Measurements from ENCODE around the gene TBC1D8. TPM values are rescaled to one million over a fixed set of nuclear protein-coding genes. Genes with fewer than 3 reads are reported as not detected.

TBC1D8 gene
- total and polyA plus RNA-seq, 2 donors (not counting 1 experiment from before 2014, with no cell fraction given) = 1.7 to 15.7 TPM

DNA sequence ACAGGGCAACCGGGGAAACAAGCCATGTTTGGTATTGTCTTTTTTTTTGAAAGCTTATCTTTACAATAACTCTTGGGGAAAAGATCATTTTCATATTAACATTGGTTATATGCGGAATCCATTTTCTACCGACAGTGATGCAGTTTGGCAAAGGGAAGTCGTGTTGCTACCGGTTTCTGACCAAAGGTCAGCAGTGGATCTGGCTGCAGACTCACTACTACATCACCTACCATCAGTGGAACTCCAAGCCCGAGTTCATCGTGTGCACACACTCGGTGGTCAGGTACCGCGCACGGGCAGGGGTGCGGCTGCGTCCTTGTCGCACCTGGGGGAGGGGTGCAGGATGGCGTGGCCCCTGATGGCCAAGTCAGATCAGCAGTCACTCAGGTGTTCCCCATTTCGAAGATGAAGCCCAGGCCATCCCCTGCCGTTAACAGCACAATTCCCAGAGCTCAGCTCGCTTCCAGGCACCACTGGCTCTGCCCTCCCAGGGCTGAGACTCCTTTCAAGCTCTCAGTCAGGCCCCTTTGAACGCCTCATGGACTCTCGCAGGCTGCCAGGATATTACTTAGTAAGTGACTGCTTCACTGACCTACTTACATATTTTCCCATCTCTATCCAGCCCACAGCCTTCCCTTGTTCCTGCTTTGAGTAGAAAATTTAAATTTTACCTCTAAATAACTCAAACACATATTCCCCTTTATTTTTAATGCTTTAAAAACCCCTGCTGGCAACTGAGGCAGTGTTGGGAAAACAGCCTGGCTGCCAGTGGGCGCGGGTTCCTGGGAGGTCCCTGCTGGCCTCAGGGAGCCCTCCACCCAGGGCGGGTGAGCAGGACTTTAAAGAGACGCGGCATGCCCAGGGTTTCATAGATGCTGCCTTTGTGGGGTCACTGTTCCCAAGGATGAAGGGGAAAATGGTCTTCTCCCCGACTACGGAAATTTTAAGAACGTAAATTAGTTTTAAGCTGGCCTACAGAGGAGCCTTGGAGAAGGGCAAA is 182.7 kb downstream of the TBC1D8 start:
- Histone ChIP-seq H3K27me3 (replicated peaks in 1 of 4; ENCODE audit: control extremely low read depth in 1 of 4, control insufficient read depth in 3 of 4, insufficient read depth in 4 of 4, low read length in 3 of 4) (peaks cover 0 to 4% (median 0%) of the 10 kb centered on the region in 4 experiments), H3K36me3 (replicated peaks in 1 of 2; ENCODE audit: control extremely low read depth in 1 of 2, control insufficient read depth in 1 of 2, extremely low read depth in 1 of 2, insufficient read depth in 2 of 2, low read length in 1 of 2) (no peaks in the 10 kb centered on the region), H3K4me3 (ENCODE audit: control extremely low read depth in 1 of 5, extremely low read depth in 1 of 5, insufficient read depth in 1 of 5, low read depth in 2 of 5, low read length in 4 of 5) (no peak overlapping the region), H3K9ac (ENCODE audit: low read length) (no peak overlapping the region), H3K4me2 (replicated peaks; ENCODE audit: low read depth, low read length, poor library complexity, severe bottlenecking) (no peak overlapping the region), H3K4me1 (ENCODE audit: control insufficient read depth in 2 of 2, insufficient read depth in 2 of 2, low read length in 2 of 2) (no peaks in the 10 kb centered on the region), H3K27ac (ENCODE audit: low read length in 2 of 2) (no peak overlapping the region), H2AFZ (ENCODE audit: insufficient read depth, low read depth, low read length, poor library complexity, severe bottlenecking) (no peak overlapping the region), H3K79me2 (ENCODE audit: control insufficient read depth, insufficient read depth, low read length) (no peaks in the 10 kb centered on the region), H3K9me3 (ENCODE audit: control extremely low read depth in 1 of 3, control insufficient read depth in 2 of 3, insufficient read depth in 1 of 3, low read length in 2 of 3) (no peaks in the 10 kb centered on the region), H4K20me1 (ENCODE audit: control insufficient read depth, insufficient read depth, low read length, poor library complexity, severe bottlenecking) (no peaks in the 10 kb centered on the region)
- WGBS (ENCODE audit: insufficient coverage) = 93% methylated on average over 26 of the region's 28 CpGs
- H3K4me3 Mint-ChIP-seq = no peak overlapping the region
- no peaks in the 10 kb centered on the region for H3K4me1 Mint-ChIP-seq
- CTCF ChIA-PET = no interaction called here
- no peak overlapping the region for H3K27ac Mint-ChIP-seq
- ATAC-seq (ENCODE audit: low read depth) (no peak), DNase-seq (no peak)
- no peak for TF ChIP-seq EZH2 (IDR thresholded peaks at IDR 0.05; ENCODE audit: borderline replicate concordance, insufficient read depth, low read depth, low read length, poor library complexity, severe bottlenecking)
- TF ChIP-seq, protein P1, sequence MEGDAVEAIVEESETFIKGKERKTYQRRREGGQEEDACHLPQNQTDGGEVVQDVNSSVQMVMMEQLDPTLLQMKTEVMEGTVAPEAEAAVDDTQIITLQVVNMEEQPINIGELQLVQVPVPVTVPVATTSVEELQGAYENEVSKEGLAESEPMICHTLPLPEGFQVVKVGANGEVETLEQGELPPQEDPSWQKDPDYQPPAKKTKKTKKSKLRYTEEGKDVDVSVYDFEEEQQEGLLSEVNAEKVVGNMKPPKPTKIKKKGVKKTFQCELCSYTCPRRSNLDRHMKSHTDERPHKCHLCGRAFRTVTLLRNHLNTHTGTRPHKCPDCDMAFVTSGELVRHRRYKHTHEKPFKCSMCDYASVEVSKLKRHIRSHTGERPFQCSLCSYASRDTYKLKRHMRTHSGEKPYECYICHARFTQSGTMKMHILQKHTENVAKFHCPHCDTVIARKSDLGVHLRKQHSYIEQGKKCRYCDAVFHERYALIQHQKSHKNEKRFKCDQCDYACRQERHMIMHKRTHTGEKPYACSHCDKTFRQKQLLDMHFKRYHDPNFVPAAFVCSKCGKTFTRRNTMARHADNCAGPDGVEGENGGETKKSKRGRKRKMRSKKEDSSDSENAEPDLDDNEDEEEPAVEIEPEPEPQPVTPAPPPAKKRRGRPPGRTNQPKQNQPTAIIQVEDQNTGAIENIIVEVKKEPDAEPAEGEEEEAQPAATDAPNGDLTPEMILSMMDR (IDR thresholded peaks at IDR 0.05) = no peak
- H3K27me3 Mint-ChIP-seq = peaks cover 29% of the 10 kb centered on the region
- H3K9me3 Mint-ChIP-seq (ENCODE audit: insufficient read depth) = no peaks in the 10 kb centered on the region
- POLR2A ChIA-PET = no interaction called here
- intact Hi-C loops (cut with micrococcal nuclease) = no loop called here

DNA sequence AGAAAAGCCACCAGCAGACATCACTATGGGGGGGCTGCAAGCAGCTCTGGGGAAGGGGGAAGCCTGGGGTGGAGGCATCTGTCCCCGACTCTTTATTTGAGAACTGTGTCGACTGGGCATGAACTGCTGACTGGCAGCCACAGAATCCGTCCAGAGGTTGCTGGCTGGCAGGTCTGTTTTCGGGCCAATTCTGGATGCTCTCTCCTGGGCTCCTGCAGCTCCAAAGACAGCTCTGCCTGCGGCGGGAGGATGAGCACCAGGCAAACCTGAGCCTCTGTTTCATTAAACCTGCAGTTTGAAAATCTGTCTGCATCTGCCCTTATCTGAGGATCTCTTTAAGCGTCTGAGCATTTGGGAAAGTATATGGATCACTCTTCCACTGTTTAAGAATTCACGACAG is 183.5 kb downstream of the TBC1D8 start:
- H3K27ac ChIP-seq (ENCODE audit: low read length in 2 of 2) = no peak overlapping the region
- no peaks in the 10 kb centered on the region for H3K9me3 Mint-ChIP-seq (ENCODE audit: insufficient read depth)
- H3K4me1 ChIP-seq (ENCODE audit: control insufficient read depth in 2 of 2, insufficient read depth in 2 of 2, low read length in 2 of 2) = no peaks in the 10 kb centered on the region
- no peaks in the 10 kb centered on the region for H3K9me3 ChIP-seq (ENCODE audit: control extremely low read depth in 1 of 3, control insufficient read depth in 2 of 3, insufficient read depth in 1 of 3, low read length in 2 of 3)
- H3K4me3 Mint-ChIP-seq = no peak overlapping the region
- TF ChIP-seq, protein P1 (IDR thresholded peaks at IDR 0.05) = no peak
- no peak for TF ChIP-seq EZH2 (IDR thresholded peaks at IDR 0.05; ENCODE audit: borderline replicate concordance, insufficient read depth, low read depth, low read length, poor library complexity, severe bottlenecking)
- no peaks in the 10 kb centered on the region for H3K4me1 Mint-ChIP-seq
- 97% methylated on average over 6 of the region's 8 CpGs for WGBS (ENCODE audit: insufficient coverage)
- H3K4me3 ChIP-seq (ENCODE audit: control extremely low read depth in 1 of 5, extremely low read depth in 1 of 5, insufficient read depth in 1 of 5, low read depth in 2 of 5, low read length in 4 of 5) = no peak overlapping the region
- H3K4me2 ChIP-seq (replicated peaks; ENCODE audit: low read depth, low read length, poor library complexity, severe bottlenecking) = no peak overlapping the region
- H2AFZ ChIP-seq (ENCODE audit: insufficient read depth, low read depth, low read length, poor library complexity, severe bottlenecking) = no peak overlapping the region
- peaks cover 26% of the 10 kb centered on the region for H3K27me3 Mint-ChIP-seq
- POLR2A ChIA-PET = no interaction called here
- H3K27me3 ChIP-seq (replicated peaks in 1 of 4; ENCODE audit: control extremely low read depth in 1 of 4, control insufficient read depth in 3 of 4, insufficient read depth in 4 of 4, low read length in 3 of 4) = peaks cover 0 to 3% (median 0%) of the 10 kb centered on the region in 4 experiments
- no peak for DNase-seq
- CTCF ChIA-PET = no interaction called here
- ATAC-seq (ENCODE audit: low read depth) = no peak
- no peaks in the 10 kb centered on the region for H4K20me1 ChIP-seq (ENCODE audit: control insufficient read depth, insufficient read depth, low read length, poor library complexity, severe bottlenecking)
- no peak overlapping the region for H3K9ac ChIP-seq (ENCODE audit: low read length)
- H3K27ac Mint-ChIP-seq = no peak overlapping the region
- no peaks in the 10 kb centered on the region for H3K36me3 ChIP-seq (replicated peaks in 1 of 2; ENCODE audit: control extremely low read depth in 1 of 2, control insufficient read depth in 1 of 2, extremely low read depth in 1 of 2, insufficient read depth in 2 of 2, low read length in 1 of 2)
- H3K79me2 ChIP-seq (ENCODE audit: control insufficient read depth, insufficient read depth, low read length) = no peaks in the 10 kb centered on the region
- intact Hi-C loops (cut with micrococcal nuclease) = no loop called here

Measured in B cell (primary cell).